ENCODE results near the gene KIAA1755. TPM values are rescaled to one million over a fixed set of nuclear protein-coding genes. Genes with fewer than 3 reads are reported as not detected.

Gene KIAA1755
- total RNA-seq, 1 donor from 2014 or later = 1.1 TPM

GRCh38 chr20:38250609-38251008 is 9.9 kb downstream of the KIAA1755 start:
- DNase-seq (ENCODE audit: low read depth) (no peak), FAIRE-seq (no peak)
- H3K4me2 ChIP-seq (ENCODE audit: low read length) = no peak overlapping the region
- H3K27me3 ChIP-seq (ENCODE audit: insufficient read depth, low read length) = no peaks in the 10 kb centered on the region
- no peak overlapping the region for H3K27ac ChIP-seq (ENCODE audit: low read depth, low read length)
- Mint-ChIP-seq H3K4me3 (ENCODE audit: unreplicated experiment) (no peak overlapping the region), H3K36me3 (ENCODE audit: low read depth, unreplicated experiment) (peaks cover 2% of the 10 kb centered on the region), H3K9me3 (ENCODE audit: unreplicated experiment) (peaks cover 7% of the 10 kb centered on the region), H3K27me3 (ENCODE audit: low read depth, unreplicated experiment) (peaks cover 11% of the 10 kb centered on the region), H3K27ac (ENCODE audit: unreplicated experiment) (no peak overlapping the region), H3K4me1 (ENCODE audit: low read depth, unreplicated experiment) (peaks cover 4% of the 10 kb centered on the region)
- peaks cover 22% of the 10 kb centered on the region for H3K79me2 ChIP-seq (ENCODE audit: insufficient read depth, low read length)
- peaks cover 17% of the 10 kb centered on the region for H4K20me1 ChIP-seq (ENCODE audit: insufficient read depth, low read length)
- H3K4me1 ChIP-seq (ENCODE audit: insufficient read depth, low read length) = peaks cover 5% of the 10 kb centered on the region
- no peaks in the 10 kb centered on the region for H3K36me3 ChIP-seq (ENCODE audit: insufficient read depth, low read length)
- no peaks in the 10 kb centered on the region for H3K9me3 ChIP-seq (ENCODE audit: insufficient read depth, low read depth, low read length)
- no peak overlapping the region for H3K4me3 ChIP-seq (ENCODE audit: insufficient read depth, low read depth, low read length)
- no peak overlapping the region for H3K9ac ChIP-seq (ENCODE audit: low read length)
- TF ChIP-seq CTCF (IDR thresholded peaks at IDR 0.05; ENCODE audit: insufficient read depth, low read depth, low read length) (no peak), EZH2 (IDR thresholded peaks at IDR 0.05; ENCODE audit: insufficient read depth, low read length) (no peak)
- H2AFZ ChIP-seq (ENCODE audit: low read depth, low read length) = no peak overlapping the region

DNA sequence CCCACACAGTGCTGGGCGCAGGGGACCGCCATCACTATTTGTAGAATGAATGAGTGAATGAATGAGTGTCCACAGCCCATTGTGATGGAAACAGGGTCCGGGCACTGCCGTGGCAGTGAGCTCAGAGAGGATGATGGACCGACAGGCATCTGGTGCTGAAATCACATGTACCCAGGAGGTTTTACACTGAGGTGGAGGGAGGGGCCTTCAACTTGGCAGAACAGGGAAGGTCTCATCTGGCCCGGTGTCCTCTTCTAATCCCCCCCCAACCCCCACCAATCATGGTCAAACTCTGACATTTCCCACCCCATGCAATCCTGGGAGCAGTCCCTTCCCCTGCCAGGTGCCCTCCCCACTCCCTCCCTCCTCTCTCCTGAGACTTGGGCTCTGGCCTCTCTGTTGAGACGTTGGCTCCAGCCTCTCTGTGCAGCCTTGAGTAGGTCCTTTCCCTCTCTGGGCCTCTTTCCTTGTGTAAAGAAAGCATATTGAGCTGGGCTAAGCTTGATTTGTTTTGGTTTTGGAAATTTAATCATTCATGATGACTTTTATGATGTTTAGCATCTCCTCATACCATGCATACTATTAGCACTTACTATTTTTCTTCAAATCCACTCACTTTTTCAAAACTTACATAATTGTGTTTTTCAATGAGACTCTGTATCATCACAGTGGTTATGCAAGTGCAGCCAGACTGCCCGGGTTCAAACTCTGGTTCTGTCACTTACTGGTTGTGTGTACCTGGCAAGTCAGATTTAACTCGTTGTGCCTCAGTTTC is 10.8 kb downstream of the KIAA1755 start:
- Mint-ChIP-seq H3K27me3 (ENCODE audit: low read depth, unreplicated experiment) (peaks cover 12% of the 10 kb centered on the region), H3K4me3 (ENCODE audit: unreplicated experiment) (no peak overlapping the region)
- H3K4me3 ChIP-seq (ENCODE audit: insufficient read depth, low read depth, low read length) = no peak overlapping the region

More for the DNA sequence above, 10.8 kb downstream of the KIAA1755 start:
- Histone ChIP-seq H3K27me3 (ENCODE audit: insufficient read depth, low read length) (no peaks in the 10 kb centered on the region), H3K9me3 (ENCODE audit: insufficient read depth, low read depth, low read length) (no peaks in the 10 kb centered on the region), H3K4me1 (ENCODE audit: insufficient read depth, low read length) (no peaks in the 10 kb centered on the region), H3K9ac (ENCODE audit: low read length) (no peak overlapping the region), H2AFZ (ENCODE audit: low read depth, low read length) (no peak overlapping the region), H3K4me2 (ENCODE audit: low read length) (no peak overlapping the region), H3K79me2 (ENCODE audit: insufficient read depth, low read length) (peaks cover 22% of the 10 kb centered on the region), H3K36me3 (ENCODE audit: insufficient read depth, low read length) (no peaks in the 10 kb centered on the region), H3K27ac (ENCODE audit: low read depth, low read length) (no peak overlapping the region), H4K20me1 (ENCODE audit: insufficient read depth, low read length) (peaks cover 18% of the 10 kb centered on the region)
- FAIRE-seq (no peak), DNase-seq (ENCODE audit: low read depth) (no peak)
- no peaks in the 10 kb centered on the region for H3K4me1 Mint-ChIP-seq (ENCODE audit: low read depth, unreplicated experiment)
- H3K36me3 Mint-ChIP-seq (ENCODE audit: low read depth, unreplicated experiment) = peaks cover 2% of the 10 kb centered on the region
- TF ChIP-seq CTCF (IDR thresholded peaks at IDR 0.05; ENCODE audit: insufficient read depth, low read depth, low read length) (no peak), EZH2 (IDR thresholded peaks at IDR 0.05; ENCODE audit: insufficient read depth, low read length) (no peak)
- H3K9me3 Mint-ChIP-seq (ENCODE audit: unreplicated experiment) = peaks cover 13% of the 10 kb centered on the region
- H3K27ac Mint-ChIP-seq (ENCODE audit: unreplicated experiment) = no peak overlapping the region

Measured in astrocyte (in vitro differentiated cells and primary cell).